Stomach (tissue), 9 donors: ENCODE results near the gene SPTLC2. TPM values are rescaled to one million over a fixed set of nuclear protein-coding genes. Genes with fewer than 3 reads are reported as not detected.
"Not testable (repeated sequence)": the region's sequence is repeated elsewhere in the genome, so short reads cannot be mapped to it uniquely, and the experiment has no call there.

Source experiments
- DNase-seq, 2 donors: peaks; one replicate each; pipeline versions ENCODE4 v3.0.0 to v3.0.0-alpha.2; 2013 to 2019
- H3K27ac ChIP-seq, 5 donors: fragments of 200-600 bp in 4 of 5; sonication (generic) in 4 of 5; one replicate each; pipeline ENCODE4 v1.5.1; 2013 to 2019; ENCODE audit warnings: mild to moderate bottlenecking in 1 of 5, moderate library complexity in 1 of 5
- H3K27me3 ChIP-seq, 3 donors: fragments of 200-600 bp; sonication (generic); one replicate each; pipeline ENCODE4 v1.5.1; 2017 to 2019; ENCODE audit warnings: mixed run types in 1 of 3
- H3K36me3 ChIP-seq, 4 donors: fragments of 200-600 bp; sonication (generic); 1 replicate in 3 of 4; 2 replicates in 1 of 4; pipeline ENCODE4 v1.5.1; 2016 to 2019
- H3K4me1 ChIP-seq, 4 donors: fragments of 200-600 bp; sonication (generic); one replicate each; pipeline ENCODE4 v1.5.1; 2016 to 2019
- H3K4me3 ChIP-seq, 4 donors: fragments of 200-600 bp; sonication (generic) in 3 of 4; one replicate each; pipeline ENCODE4 v1.5.1; 2016 to 2019; ENCODE audit warnings: mild to moderate bottlenecking in 1 of 4
- H3K9me3 ChIP-seq, 4 donors: fragments of 200-600 bp; sonication (generic); one replicate each; pipeline ENCODE4 v1.5.1; 2016 to 2019
- CTCF ChIP-seq, 7 experiments: fragments of 450-650 bp in 4 of 7; fragments of 200-600 bp in 3 of 7; sonication (generic) in 3 of 7; IDR thresholded peaks; one replicate each; pipeline ENCODE4 v1.5.1; 2016 to 2019; ENCODE audit warnings: antibody characterized with exemption in 7 of 7, control low read depth in 2 of 7, mild to moderate bottlenecking in 1 of 7
- EP300 ChIP-seq: sonication (generic); formaldehyde crosslinking; IDR thresholded peaks from one replicate; pipeline ENCODE4 v1.6.1; 2017; ENCODE audit warnings: antibody characterized with exemption
- POLR2A ChIP-seq, 4 donors: fragments of 450-650 bp; IDR thresholded peaks; one replicate each; pipeline ENCODE4 v1.6.1; 2016; ENCODE audit warnings: antibody characterized with exemption in 4 of 4, control low read depth in 2 of 4, mild to moderate bottlenecking in 1 of 4, moderate library complexity in 1 of 4
- POLR2AphosphoS5 ChIP-seq, 3 donors: sonication (generic); formaldehyde crosslinking; IDR thresholded peaks; one replicate each; pipeline ENCODE4 v1.6.1; 2016; ENCODE audit warnings: antibody characterized with exemption in 3 of 3
- WGBS, 5 donors: extraction: QIAGEN DNeasy Blood & Tissue Kit in 3 of 5; methylation state at CpG; one replicate each; pipeline versions ENCODE4 v1.1.5 to v1.1.7; 2013 to 2018; 5-methylcytosine and 5-hydroxymethylcytosine counted together
- intact Hi-C: fragments of 100-400 bp; cut with DNase I; formaldehyde crosslinking; loops from one replicate; pipeline ENCODE4 v1.15.1; 2023; ENCODE audit warnings: low total_unique reads
- polyA plus RNA-seq, 3 donors: library from polyadenylated mRNA; stranded (reverse); fragments of 200-250 nt; gene quantifications; one replicate each; pipeline ENCODE4 v1.2.3, GENCODE V29; 2013
- total RNA-seq, 5 donors: library from RNA; depleted of rRNA; stranded (reverse); fragments of >200 nt; gene quantifications; one replicate each; pipeline versions ENCODE4 v1.1.0 to v1.2.3, GENCODE V29; 2014 to 2016
- donor health status: healthy with polysubstance abuse.
- donor health status: Bipolar disorder and iron deficiency.
- donor health status: healthy.

The SPTLC2 gene
- total and polyA plus RNA-seq, 8 donors, result 3.4 to 97.5 (median 13.6) TPM

- TF ChIP-seq POLR2A (IDR thresholded peaks at IDR 0.05), result no peak
- WGBS, 5 donors, result 81 to 97% (median 90%) methylated on average over 3 of the region's 3 CpGs
Measured at GRCh38 chr14:77543637-77544334, 72.7 kb downstream of the SPTLC2 start.

DNA sequence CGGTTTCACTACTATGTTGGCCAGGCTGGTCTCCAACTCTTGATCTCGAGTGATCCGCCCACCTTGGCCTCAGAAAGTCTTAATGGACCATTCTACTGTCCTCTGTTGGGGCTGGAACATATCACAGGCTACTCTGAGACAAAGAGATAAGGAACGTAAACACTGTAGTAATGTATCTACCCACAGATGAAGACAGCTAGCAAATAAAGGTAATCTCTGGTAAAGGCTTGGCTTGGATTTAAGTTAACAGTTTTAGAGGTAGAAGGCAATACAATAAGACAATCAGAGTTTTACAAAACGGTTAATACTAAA lies 73.2 kb downstream of the SPTLC2 start:
- H3K4me1 ChIP-seq, result peaks cover 12 to 32% (median 21%) of the 10 kb centered on the region in 4 donors
- no peaks in the 10 kb centered on the region for H3K9me3 ChIP-seq
- no peak for DNase-seq
- H3K36me3 ChIP-seq, result peaks cover 0 to 57% (median 41%) of the 10 kb centered on the region in 4 donors
- intact Hi-C loops, result loop anchor here (10.0 kb wide), 1 partner anchor 88 kb away; the partner anchor contains the start of genes AHSA1 and VIPAS39
- H3K27me3 ChIP-seq, result no peaks in the 10 kb centered on the region
- no peak overlapping the region for H3K4me3 ChIP-seq
- H3K27ac ChIP-seq, result peak overlapping the region in 4 of 5 donors; percentile 4 to 62 (median 60)
- TF ChIP-seq POLR2A (IDR thresholded peaks at IDR 0.05) (no peak), CTCF (IDR thresholded peaks at IDR 0.05) (no peak), EP300 (no peak), POLR2AphosphoS5 (IDR thresholded peaks at IDR 0.05) (no peak)
- WGBS, 5 donors, result 44 to 60% (median 50%) methylated on average over 5 of the region's 5 CpGs

More at GRCh38 chr14:77543637-77544334, 72.7 kb downstream of the SPTLC2 start:
- intact Hi-C loops, result loop anchor here (10.0 kb wide), 1 partner anchor 89 kb away; the partner anchor contains the start of genes AHSA1 and VIPAS39
- no peak for DNase-seq
- Histone ChIP-seq H3K36me3 (peaks cover 5 to 59% (median 47%) of the 10 kb centered on the region in 4 donors), H3K9me3 (no peaks in the 10 kb centered on the region), H3K4me3 (no peak overlapping the region), H3K27me3 (no peaks in the 10 kb centered on the region), H3K27ac (peak overlapping the region in 3 of 5 donors; percentile 59 to 62 (median 60)), H3K4me1 (peaks cover 12 to 32% (median 21%) of the 10 kb centered on the region in 4 donors)

GRCh38 chr14:77542421-77543239 lies 73.8 kb downstream of the SPTLC2 start:
- Histone ChIP-seq H3K27ac (peak overlapping the region in 4 of 5 donors; percentile 4 to 62 (median 60)), H3K9me3 (no peaks in the 10 kb centered on the region), H3K4me3 (no peak overlapping the region), H3K4me1 (peaks cover 12 to 37% (median 21%) of the 10 kb centered on the region in 4 donors), H3K36me3 (peaks cover 0 to 52% (median 36%) of the 10 kb centered on the region in 4 donors), H3K27me3 (no peaks in the 10 kb centered on the region)
- DNase-seq, result peak in 1 of 2 donors; percentile 22
- WGBS, 5 donors, result 42 to 52% (median 48%) methylated on average over 11 of the region's 11 CpGs
- intact Hi-C loops, result loop anchor here (10.0 kb wide), 1 partner anchor 88 kb away; the partner anchor contains the start of genes AHSA1 and VIPAS39
- TF ChIP-seq CTCF (IDR thresholded peaks at IDR 0.05) (no peak), POLR2AphosphoS5 (IDR thresholded peaks at IDR 0.05) (no peak), EP300 (no peak), POLR2A (IDR thresholded peaks at IDR 0.05) (no peak)

DNA sequence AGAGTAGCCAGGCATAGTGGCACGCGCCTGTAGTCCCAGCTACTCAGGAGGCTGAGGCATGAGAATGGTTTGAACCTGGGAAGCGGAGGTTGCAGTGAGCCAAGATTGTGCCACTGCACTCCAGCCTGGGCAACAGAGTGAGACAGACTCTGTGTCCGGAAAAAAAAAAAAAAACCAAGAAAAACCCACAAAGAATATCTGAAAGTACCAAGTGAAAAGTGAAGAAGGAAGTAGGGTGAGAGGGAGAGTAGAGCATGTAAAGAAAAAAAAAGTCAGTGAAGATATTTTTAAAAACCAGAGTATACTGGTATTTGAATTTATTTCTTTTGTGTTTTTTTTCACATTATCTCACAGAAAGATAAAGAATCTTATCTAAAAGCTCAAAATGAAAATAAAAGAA lies 74.5 kb downstream of the SPTLC2 start:
- DNase-seq, result no peak
- Histone ChIP-seq H3K4me1 (peaks cover 12 to 44% (median 21%) of the 10 kb centered on the region in 4 donors), H3K27me3 (no peaks in the 10 kb centered on the region), H3K9me3 (no peaks in the 10 kb centered on the region), H3K27ac (peak overlapping the region in 3 of 5 donors; percentile 59 to 62 (median 60)), H3K4me3 (no peak overlapping the region), H3K36me3 (peaks cover 0 to 45% (median 30%) of the 10 kb centered on the region in 4 donors)
- intact Hi-C loops, result loop anchor here (10.0 kb wide), 1 partner anchor 87 kb away; the partner anchor contains the start of genes AHSA1 and VIPAS39
- 77 to 85% (median 78%) methylated on average over 4 of the region's 4 CpGs for WGBS, 5 donors
- TF ChIP-seq POLR2A (IDR thresholded peaks at IDR 0.05), result no peak
- no peak for TF ChIP-seq CTCF (IDR thresholded peaks at IDR 0.05)
- no peak for TF ChIP-seq POLR2AphosphoS5 (IDR thresholded peaks at IDR 0.05)
- no peak for TF ChIP-seq EP300

GRCh38 chr14:77536951-77537350 lies 79.5 kb downstream of the SPTLC2 start:
- Histone ChIP-seq H3K36me3 (peaks cover 0 to 38% (median 26%) of the 10 kb centered on the region in 4 donors), H3K4me1 (peaks cover 0 to 20% (median 2%) of the 10 kb centered on the region in 4 donors)
- H3K9me3 ChIP-seq, DNase-seq, intact Hi-C loops, H3K27ac ChIP-seq, H3K27me3 ChIP-seq, H3K4me3 ChIP-seq: not testable (repeated sequence)
- 66 to 92% (median 75%) methylated on average over 5 of the region's 5 CpGs for WGBS, 5 donors
